Esophagus muscularis mucosa (tissue), 3 donors: Measurements from ENCODE around the gene TNFSF13.

Experiments used
- CTCF ChIP-seq, 3 experiments: fragments of 200-600 bp in 2 of 3; fragments of 450-650 bp in 1 of 3; sonication (generic) in 2 of 3; IDR thresholded peaks; one replicate each; pipeline ENCODE4 v1.5.1; 2017 to 2019; ENCODE audit warnings: antibody characterized with exemption in 3 of 3, mild to moderate bottlenecking in 2 of 3, moderate library complexity in 1 of 3
- EP300 ChIP-seq: sonication (generic); formaldehyde crosslinking; IDR thresholded peaks from one replicate; pipeline ENCODE4 v1.6.1; 2017; ENCODE audit warnings: antibody characterized with exemption

- TF ChIP-seq EP300 (no peak), CTCF (IDR thresholded peaks at IDR 0.05) (no peak)
These were observed 42.5 kb upstream of the TNFSF13 start for GRCh38 chr17:7515911-7516610.
